ENCODE data around the gene CACNB2.

CACNB2 gene

GRCh38 chr10:18369859-18370473 lies 229.7 kb downstream of the CACNB2 start:
- TF ChIP-seq CTCF (IDR thresholded peaks at IDR 0.05; ENCODE audit: low read depth, low read length) (no peak), MAX (IDR thresholded peaks at IDR 0.05; ENCODE audit: low read depth, low read length) (no peak), MYC (IDR thresholded peaks at IDR 0.05; ENCODE audit: low read depth, low read length) (no peak), POLR2A (IDR thresholded peaks at IDR 0.05; ENCODE audit: extremely low read depth, insufficient read length) (no peak)
- H3K4me3 ChIP-seq (ENCODE audit: low read depth, low read length) = no peak overlapping the region
- no peak for DNase-seq (ENCODE audit: low read depth)

GRCh38 chr10:18376650-18377049 lies 236.4 kb downstream of the CACNB2 start:
- no peak for TF ChIP-seq MAX (IDR thresholded peaks at IDR 0.05; ENCODE audit: low read depth, low read length)
- no peak for TF ChIP-seq POLR2A (IDR thresholded peaks at IDR 0.05; ENCODE audit: extremely low read depth, insufficient read length)
- no peak for TF ChIP-seq MYC (IDR thresholded peaks at IDR 0.05; ENCODE audit: low read depth, low read length)
- TF ChIP-seq CTCF (IDR thresholded peaks at IDR 0.05; ENCODE audit: low read depth, low read length) = no peak
- DNase-seq (ENCODE audit: low read depth) = no peak
- H3K4me3 ChIP-seq (ENCODE audit: low read depth, low read length) = no peak overlapping the region

GRCh38 chr10:18377898-18378297 lies 237.7 kb downstream of the CACNB2 start:
- no peak for TF ChIP-seq MAX (IDR thresholded peaks at IDR 0.05; ENCODE audit: low read depth, low read length)
- no peak for TF ChIP-seq MYC (IDR thresholded peaks at IDR 0.05; ENCODE audit: low read depth, low read length)
- no peak for TF ChIP-seq POLR2A (IDR thresholded peaks at IDR 0.05; ENCODE audit: extremely low read depth, insufficient read length)
- no peak for TF ChIP-seq CTCF (IDR thresholded peaks at IDR 0.05; ENCODE audit: low read depth, low read length)
- H3K4me3 ChIP-seq (ENCODE audit: low read depth, low read length) = no peak overlapping the region
- no peak for DNase-seq (ENCODE audit: low read depth)

- TF ChIP-seq MAX (IDR thresholded peaks at IDR 0.05; ENCODE audit: low read depth, low read length) (no peak), MYC (IDR thresholded peaks at IDR 0.05; ENCODE audit: low read depth, low read length) (no peak), POLR2A (IDR thresholded peaks at IDR 0.05; ENCODE audit: extremely low read depth, insufficient read length) (no peak), CTCF (IDR thresholded peaks at IDR 0.05; ENCODE audit: low read depth, low read length) (no peak)
- no peak overlapping the region for H3K4me3 ChIP-seq (ENCODE audit: low read depth, low read length)
- no peak for DNase-seq (ENCODE audit: low read depth)
These were observed 238.5 kb downstream of the CACNB2 start for GRCh38 chr10:18378766-18379165.

GRCh38 chr10:18381679-18382078 lies 241.5 kb downstream of the CACNB2 start:
- no peak for DNase-seq (ENCODE audit: low read depth)
- H3K4me3 ChIP-seq (ENCODE audit: low read depth, low read length) = no peak overlapping the region
- TF ChIP-seq MYC (IDR thresholded peaks at IDR 0.05; ENCODE audit: low read depth, low read length) (no peak), CTCF (IDR thresholded peaks at IDR 0.05; ENCODE audit: low read depth, low read length) (no peak), POLR2A (IDR thresholded peaks at IDR 0.05; ENCODE audit: extremely low read depth, insufficient read length) (no peak), MAX (IDR thresholded peaks at IDR 0.05; ENCODE audit: low read depth, low read length) (no peak)

All from NB4 (cell line).